Left ventricle myocardium superior (tissue), 1 donor: ENCODE data around the gene POTEH. TPM values are rescaled to one million over a fixed set of nuclear protein-coding genes. Genes with fewer than 3 reads are reported as not detected.
A peak's percentile ranks its signal among the peaks of the same experiment; 100 is the strongest.
"Not testable (repeated sequence)": the region's sequence is repeated elsewhere in the genome, so short reads cannot be mapped to it uniquely, and the experiment has no call there.

Source experiments
- ATAC-seq: fragments of 200-7000 bp; cut with Tn5 transposase; one replicate; pipeline ENCODE4 v1.9.1; 2020; ENCODE audit warnings: mild to moderate bottlenecking, moderate library complexity
- DNase-seq: peaks from one replicate; pipeline ENCODE4 v3.0.0-alpha.2; 2020
- intact Hi-C: fragments of 100-400 bp; cut with micrococcal nuclease; formaldehyde crosslinking; loops from one replicate; pipeline ENCODE4 v1.11.0; 2022
- total RNA-seq: library from RNA; stranded (reverse); fragmentation: NEBNext Ultra II Directional; extraction: Animal tissue kit (Norgen Biotek cat#: 25700); gene quantifications from one replicate; pipeline ENCODE4 v1.2.1, GENCODE V29; 2021
- donor health status: DM: no; HTN: yes; CAD: no; lungs with severe emphysema.

POTEH gene
- total RNA-seq, 1 donor from 2014 or later, result not detected

DNA sequence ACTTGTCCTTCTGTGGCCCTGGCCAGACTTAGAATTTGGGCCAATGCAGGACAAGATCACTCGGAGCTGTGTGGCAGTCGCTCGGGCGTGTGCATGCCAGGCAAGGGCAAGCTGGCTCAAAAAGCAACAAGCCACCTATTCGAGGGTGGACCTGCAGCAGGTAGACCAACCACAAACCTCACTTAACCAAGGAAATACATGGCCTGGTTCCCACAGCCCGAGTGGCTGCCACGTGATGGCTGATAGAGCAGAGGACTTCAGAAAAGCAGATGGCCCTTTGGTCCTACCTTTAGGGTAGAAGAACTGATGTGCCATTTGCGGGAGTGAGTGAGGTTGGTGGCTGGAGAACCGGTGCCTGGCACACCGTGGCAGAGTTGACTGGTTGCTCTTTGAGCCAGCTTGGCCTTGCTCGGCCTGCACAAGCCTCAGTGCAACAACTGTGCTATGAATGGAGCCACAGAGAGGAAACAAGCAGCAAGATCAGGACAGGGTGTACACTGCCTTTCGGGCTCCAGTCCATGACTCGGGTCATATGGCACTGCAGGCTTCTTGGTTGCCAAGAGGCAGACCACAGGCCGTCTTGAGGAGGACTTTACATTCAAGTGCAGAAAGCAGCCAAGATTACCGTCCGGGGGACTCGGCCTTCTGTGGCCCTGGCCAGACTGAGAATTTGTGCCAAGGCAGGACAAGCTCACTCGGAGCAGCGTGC, 39.5 kb downstream of the POTEH start:
- intact Hi-C loops, result not testable (repeated sequence)

GRCh38 chr22:15731023-15731422, 41.2 kb downstream of the POTEH start:
- ATAC-seq, intact Hi-C loops, DNase-seq: not testable (repeated sequence)

More for the DNA sequence above, 39.5 kb downstream of the POTEH start:
- ATAC-seq, result not testable (repeated sequence)
- DNase-seq, result peak; percentile 18

GRCh38 chr22:15734411-15734810, 44.6 kb downstream of the POTEH start:
- DNase-seq, ATAC-seq, intact Hi-C loops: not testable (repeated sequence)

GRCh38 chr22:15738157-15738908, 48.5 kb downstream of the POTEH start:
- DNase-seq, ATAC-seq: not testable (repeated sequence)

DNA sequence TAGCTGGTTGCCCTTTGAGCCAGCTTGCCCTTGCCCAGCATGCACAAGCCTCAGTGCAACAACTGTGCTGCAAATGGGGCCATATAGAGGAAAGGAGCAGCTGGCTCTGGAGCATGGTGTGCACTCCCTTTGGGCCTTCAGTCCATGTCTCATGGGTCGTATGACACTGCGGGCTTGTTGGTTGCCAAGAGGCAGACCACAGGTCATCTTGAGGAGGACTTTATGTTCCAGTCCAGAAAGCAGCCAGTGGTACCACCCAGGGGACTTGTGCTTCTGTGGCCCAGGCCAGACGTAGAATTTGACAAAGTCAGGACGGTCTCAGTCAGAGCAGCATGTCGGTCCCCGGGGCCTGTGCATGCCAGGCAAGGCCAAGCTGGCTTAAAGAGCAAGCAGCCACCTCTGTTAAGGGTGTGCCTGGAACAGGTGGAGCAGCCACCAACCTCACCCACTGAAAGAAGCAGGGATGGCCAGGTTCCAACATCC, 49.1 kb downstream of the POTEH start:
- DNase-seq, ATAC-seq, intact Hi-C loops: not testable (repeated sequence)

More at GRCh38 chr22:15738157-15738908, 48.5 kb downstream of the POTEH start:
- intact Hi-C loops, result not testable (repeated sequence)

GRCh38 chr22:15747636-15748323, 58.0 kb downstream of the POTEH start:
- intact Hi-C loops, ATAC-seq: not testable (repeated sequence)
- peak; percentile 13 for DNase-seq

DNA sequence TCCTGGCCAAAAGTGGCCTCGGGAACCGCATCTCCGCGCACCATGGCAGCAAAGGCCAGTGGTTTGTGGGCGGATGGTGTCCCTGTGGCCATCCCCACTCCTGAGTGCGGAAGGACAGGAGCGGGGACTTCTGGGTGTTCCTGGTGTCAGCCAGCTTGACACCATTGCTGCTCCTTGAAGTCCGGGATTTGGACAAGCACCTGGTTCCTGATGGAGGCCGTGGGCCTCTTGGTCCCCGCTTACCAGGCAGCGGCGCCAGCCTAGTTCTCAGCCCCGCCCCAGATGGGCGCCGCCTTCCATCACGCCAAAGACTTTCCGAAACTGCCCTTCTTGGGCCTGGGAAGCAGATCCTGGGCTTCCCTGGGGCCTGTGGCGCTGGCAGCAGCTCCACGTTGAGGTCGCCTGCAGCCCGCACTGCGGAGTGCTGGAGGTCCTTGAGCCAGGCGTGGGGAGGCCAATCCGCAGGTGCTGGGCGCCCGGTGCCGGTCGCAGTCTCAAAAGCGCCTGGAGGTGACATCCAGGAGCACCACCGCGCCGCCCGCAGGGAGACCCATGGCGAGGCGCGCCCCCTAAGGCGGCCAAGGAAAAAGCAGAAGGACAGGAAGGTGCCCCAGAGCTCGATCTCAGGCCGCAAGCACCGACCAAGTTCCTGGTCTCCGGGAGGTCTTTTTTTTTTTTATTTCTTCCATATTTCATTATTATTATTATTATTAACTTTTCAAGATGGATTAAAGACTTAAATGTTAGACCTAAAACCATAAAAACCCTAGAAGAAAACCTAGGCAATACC, 59.5 kb downstream of the POTEH start:
- intact Hi-C loops, ATAC-seq: not testable (repeated sequence)
- DNase-seq, result peak; percentile 14

- DNase-seq, intact Hi-C loops, ATAC-seq: not testable (repeated sequence)
Observed at GRCh38 chr22:15759443-15760097, 69.7 kb downstream of the POTEH start.

- ATAC-seq, intact Hi-C loops, DNase-seq: not testable (repeated sequence)
Observed at GRCh38 chr22:15760388-15761150, 70.7 kb downstream of the POTEH start.

GRCh38 chr22:15761151-15761777, 71.4 kb downstream of the POTEH start:
- intact Hi-C loops, ATAC-seq: not testable (repeated sequence)
- DNase-seq, result peak; percentile 19

- intact Hi-C loops, ATAC-seq, DNase-seq: not testable (repeated sequence)
Observed at GRCh38 chr22:15763559-15763958, 73.7 kb downstream of the POTEH start.

Other genes starting within 250 kb of the POTEH start
- gene OR11H1, start 161.8 kb upstream of the POTEH start, total RNA-seq, result not detected